A549 (cell line): ENCODE data around the gene CIAPIN1.

Experiments used
- BHLHE40 ChIP-seq: IDR thresholded peaks from 2 replicates; pipeline ENCODE4 v1.6.1; 2012; ENCODE audit warnings: low read depth, low read length, inconsistent platforms
- CEBPB ChIP-seq, 2 experiments: fragments of >200 bp in 1 of 2; sonication (Bioruptor Twin) in 1 of 2; formaldehyde crosslinking in 1 of 2; IDR thresholded peaks; 2 replicates each; pipeline ENCODE4 v1.6.1; 2012 to 2016
- HDAC2 ChIP-seq: fragments of 200-600 bp; sonication (generic); IDR thresholded peaks from 2 replicates; pipeline ENCODE4 v1.6.1; 2016
- HES2 ChIP-seq: fragments of >200 bp; sonication (Bioruptor Twin); formaldehyde crosslinking; IDR thresholded peaks from 2 replicates; pipeline ENCODE4 v1.6.1; 2016
- JUNB ChIP-seq: fragments of >200 bp; sonication (Bioruptor Twin); formaldehyde crosslinking; IDR thresholded peaks from 2 replicates; pipeline ENCODE4 v1.6.1; 2016
- KDM1A ChIP-seq: fragments of 200-600 bp; sonication (generic); IDR thresholded peaks from 2 replicates; pipeline ENCODE4 v1.6.1; 2016; ENCODE audit warnings: low read depth, mild to moderate bottlenecking
- MAFK ChIP-seq: fragments of 450-650 bp; IDR thresholded peaks from 2 replicates; pipeline ENCODE4 v1.6.1; 2014; ENCODE audit not compliant: partially characterized antibody
- POLR2A ChIP-seq: IDR thresholded peaks from 2 replicates; pipeline ENCODE4 v1.6.1; 2012; ENCODE audit warnings: mild to moderate bottlenecking, low read length
- TF ChIP-seq, protein P1 (sequence below): fragments of >200 bp; sonication (Bioruptor Twin); formaldehyde crosslinking; IDR thresholded peaks from 3 replicates; pipeline ENCODE4 v1.5.1; 2016
- TF ChIP-seq, protein P2 (sequence below): IDR thresholded peaks from 2 replicates; pipeline ENCODE4 v1.6.1; 2012

- TF ChIP-seq, protein P1, sequence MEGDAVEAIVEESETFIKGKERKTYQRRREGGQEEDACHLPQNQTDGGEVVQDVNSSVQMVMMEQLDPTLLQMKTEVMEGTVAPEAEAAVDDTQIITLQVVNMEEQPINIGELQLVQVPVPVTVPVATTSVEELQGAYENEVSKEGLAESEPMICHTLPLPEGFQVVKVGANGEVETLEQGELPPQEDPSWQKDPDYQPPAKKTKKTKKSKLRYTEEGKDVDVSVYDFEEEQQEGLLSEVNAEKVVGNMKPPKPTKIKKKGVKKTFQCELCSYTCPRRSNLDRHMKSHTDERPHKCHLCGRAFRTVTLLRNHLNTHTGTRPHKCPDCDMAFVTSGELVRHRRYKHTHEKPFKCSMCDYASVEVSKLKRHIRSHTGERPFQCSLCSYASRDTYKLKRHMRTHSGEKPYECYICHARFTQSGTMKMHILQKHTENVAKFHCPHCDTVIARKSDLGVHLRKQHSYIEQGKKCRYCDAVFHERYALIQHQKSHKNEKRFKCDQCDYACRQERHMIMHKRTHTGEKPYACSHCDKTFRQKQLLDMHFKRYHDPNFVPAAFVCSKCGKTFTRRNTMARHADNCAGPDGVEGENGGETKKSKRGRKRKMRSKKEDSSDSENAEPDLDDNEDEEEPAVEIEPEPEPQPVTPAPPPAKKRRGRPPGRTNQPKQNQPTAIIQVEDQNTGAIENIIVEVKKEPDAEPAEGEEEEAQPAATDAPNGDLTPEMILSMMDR = no peak
- TF ChIP-seq JUNB (no peak), MAFK (no peak), KDM1A (no peak), CEBPB (IDR thresholded peaks at IDR 0.05) (no peak), POLR2A (no peak), HDAC2 (no peak), HES2 (no peak), BHLHE40 (no peak)
- TF ChIP-seq, protein P2, sequence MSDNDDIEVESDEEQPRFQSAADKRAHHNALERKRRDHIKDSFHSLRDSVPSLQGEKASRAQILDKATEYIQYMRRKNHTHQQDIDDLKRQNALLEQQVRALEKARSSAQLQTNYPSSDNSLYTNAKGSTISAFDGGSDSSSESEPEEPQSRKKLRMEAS = no peak
These were observed 14.7 kb downstream of the CIAPIN1 start for GRCh38 chr16:57432505-57432904.
